Measurements from ENCODE around the gene CBR3.

The CBR3 gene

DNA sequence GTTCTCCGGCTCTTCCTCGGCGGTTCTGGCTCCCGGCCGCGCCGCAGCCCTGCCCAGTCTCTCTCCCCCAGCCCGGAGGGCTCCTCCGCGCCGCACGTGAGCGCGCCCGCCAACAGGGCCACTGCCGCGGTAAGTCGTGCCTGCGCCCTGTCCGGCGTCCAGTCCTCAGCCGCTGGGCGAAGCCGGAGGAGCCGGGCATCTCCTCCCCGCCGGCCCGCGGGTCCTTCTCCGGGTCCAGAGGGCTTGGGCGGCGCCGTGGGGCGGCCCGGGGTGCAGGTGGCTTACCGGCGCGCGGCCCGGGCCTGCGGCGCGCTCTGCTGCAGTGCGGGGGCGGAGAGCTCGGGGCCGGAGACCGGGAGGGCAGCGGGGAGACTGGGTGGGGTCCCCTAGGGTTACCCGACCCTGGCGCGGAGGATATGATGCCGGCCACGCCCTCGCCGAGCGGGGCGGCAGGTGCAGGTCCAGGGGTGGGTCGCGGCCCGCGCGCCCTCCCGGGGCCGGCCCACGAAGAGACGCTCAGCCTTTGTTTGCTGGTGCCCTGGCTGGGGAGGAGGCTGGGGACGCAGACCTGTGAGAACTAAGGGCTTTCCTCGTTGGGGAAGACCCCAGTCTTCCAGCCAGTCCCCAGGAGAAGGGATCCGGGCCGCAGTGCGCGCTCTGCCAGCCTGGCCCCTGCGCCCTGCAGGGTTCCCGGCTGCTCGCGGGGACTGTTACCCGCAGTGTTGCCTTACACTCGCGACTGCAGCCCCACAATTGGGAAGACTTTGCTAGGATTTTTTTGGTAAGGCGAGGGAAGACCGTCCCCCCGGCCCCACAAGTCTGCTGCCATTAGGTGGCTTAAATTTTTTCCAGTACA, 22.2 kb downstream of the CBR3 start, which contains the start of gene DOP1B:
TSS of gene DOP1B (plus strand) at position 10 of the 856 bp plus-strand sequence. CDS start 7,910 bp downstream, outside the sequence.
- DNase-seq, result no peak

- DNase-seq, result peak; percentile 92
Observed at GRCh38 chr21:36159356-36159921, 24.6 kb downstream of the CBR3 start.

- no peak for DNase-seq
Observed at GRCh38 chr21:36160850-36161178, 25.9 kb downstream of the CBR3 start.

GRCh38 chr21:36162631-36163030, 27.8 kb downstream of the CBR3 start:
- DNase-seq, result no peak

DNA sequence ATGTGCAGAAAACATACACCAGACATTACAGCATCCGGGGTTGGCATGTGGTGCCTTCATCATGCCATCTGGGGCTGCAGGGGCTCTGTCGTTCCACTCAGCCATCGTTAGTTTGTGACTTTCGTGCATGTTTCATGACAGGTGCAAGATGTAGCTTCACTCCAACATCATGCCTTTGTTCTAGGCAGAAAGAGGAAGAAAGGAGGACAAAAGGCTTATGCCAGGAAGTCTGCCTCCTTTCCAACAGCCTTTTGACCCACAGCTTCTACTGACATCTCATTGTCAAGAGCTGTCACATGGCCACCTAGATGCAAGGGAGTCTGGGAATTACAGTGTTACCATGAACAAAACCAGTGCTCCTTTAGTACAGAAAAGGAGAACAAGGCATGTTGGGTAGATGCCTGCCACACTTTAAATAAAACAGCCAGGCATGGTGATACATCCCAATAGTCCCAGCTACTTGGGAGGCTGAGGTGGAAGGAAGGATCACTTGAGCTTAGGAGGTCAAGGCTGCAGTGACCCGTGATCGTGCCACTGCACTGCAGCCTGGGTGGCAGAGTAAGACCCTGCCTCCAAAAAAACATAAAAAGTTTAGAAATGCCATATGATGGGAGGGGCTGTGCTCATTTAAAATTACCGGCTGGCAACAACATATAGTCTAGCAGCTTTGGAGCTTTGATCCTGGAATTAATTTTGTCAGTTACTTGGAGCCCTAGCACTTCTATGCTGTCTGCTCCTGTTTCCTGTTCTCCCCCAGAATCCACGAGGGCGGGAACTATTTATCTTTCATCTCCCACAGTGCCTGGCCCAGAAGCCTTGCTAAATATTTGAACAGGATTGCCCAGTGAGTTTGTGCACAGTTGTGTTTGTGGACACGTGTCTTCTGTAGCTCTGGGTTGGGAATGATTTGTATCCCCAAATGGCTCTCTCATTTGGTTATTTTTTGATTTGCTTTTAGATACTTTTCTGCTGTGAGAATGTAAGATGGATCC, 29.2 kb downstream of the CBR3 start:
- DNase-seq, result peak; percentile 75

- no peak for DNase-seq
Observed at GRCh38 chr21:36165356-36165755, 30.5 kb downstream of the CBR3 start.

GRCh38 chr21:36166705-36167104, 31.8 kb downstream of the CBR3 start:
- DNase-seq, result peak; percentile 93

DNA sequence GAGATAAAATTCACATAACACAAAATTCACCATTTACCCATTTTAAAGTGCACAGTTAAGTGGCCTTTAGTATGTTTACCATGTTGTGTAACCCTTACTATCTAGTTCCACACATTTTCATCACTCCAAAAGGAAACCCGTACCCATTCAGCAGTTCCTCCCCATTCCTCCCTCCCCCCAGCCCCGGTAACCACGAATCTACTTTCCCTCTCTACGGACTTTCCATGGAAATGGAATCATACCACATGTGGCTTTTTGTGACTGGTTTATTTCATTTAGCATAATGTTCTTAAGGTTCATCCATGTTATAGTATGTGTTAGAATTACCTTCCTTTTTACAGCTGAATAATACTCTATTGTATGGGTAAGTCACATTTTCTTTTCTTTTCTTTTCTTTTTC, 32.7 kb downstream of the CBR3 start:
- DNase-seq, result peak; percentile 70

- peak; percentile 51 for DNase-seq
Observed at GRCh38 chr21:36169470-36170128, 34.7 kb downstream of the CBR3 start.

DNA sequence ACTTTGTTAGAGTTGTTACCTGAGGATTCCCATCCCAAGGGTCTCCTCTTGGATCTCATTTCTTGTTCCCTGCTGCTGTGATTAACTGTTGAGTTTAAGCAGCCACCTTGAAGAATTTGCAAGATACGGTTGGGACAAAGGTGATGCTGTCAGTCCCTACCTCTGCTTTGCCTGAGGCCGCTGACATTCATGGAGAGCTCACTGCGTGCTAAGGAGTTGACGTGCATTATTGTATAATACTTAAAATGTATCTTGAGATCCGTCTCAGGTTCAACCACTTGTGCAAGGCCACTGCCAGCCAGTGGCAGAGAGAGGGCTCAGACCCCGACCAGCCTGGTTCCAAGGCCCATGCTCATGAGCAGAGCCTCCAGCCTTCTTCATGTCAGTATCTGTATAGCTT, 35.9 kb downstream of the CBR3 start:
- no peak for DNase-seq

DNA sequence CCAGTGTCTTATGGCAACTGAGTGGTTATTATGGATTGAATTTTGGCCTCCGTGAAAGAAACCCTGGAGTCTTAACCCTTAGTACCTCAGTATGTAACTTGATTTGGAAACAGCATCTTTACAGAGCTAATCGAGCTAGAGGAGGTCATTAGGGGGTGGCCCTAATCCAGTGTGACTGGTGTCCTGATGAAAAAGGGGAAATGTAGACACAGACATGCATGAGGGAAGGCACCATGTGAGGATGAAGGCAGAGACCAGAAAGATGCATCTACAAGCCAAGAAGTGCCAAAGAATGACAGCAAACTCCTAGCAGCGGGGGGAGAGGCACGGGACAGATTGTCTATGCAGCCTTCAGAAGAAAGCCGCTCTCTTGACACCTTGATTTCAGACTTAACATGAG, 36.5 kb downstream of the CBR3 start:
- no peak for DNase-seq

DNA sequence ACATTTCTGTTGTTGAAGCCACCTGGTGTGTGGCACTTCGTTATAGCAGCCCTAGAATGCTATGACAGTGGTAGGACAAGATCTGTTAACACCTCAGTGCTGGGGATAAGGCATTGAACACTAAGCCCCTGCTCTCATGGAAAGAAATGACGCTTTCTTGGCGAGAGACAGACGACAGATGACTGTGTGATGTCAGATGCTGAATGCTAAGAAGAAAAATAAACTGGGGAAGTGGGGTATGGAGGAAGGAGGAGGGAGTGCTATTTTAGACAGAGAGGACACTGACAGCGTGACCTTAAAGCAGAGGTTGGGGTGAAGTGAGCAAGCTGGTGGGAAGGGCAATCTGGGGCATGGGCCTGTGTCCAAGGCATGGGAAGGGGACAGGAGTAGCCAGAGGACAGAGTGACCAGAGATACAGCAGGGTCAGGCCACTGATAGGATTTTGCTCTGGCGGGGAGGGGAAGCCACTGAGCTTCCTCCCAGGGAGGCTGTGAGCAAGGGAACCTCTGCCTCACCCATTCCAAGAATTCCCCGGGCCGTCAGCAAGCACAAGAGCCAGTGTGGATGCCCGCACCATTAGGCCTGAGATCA, 37.0 kb downstream of the CBR3 start:
- DNase-seq, result no peak

DNA sequence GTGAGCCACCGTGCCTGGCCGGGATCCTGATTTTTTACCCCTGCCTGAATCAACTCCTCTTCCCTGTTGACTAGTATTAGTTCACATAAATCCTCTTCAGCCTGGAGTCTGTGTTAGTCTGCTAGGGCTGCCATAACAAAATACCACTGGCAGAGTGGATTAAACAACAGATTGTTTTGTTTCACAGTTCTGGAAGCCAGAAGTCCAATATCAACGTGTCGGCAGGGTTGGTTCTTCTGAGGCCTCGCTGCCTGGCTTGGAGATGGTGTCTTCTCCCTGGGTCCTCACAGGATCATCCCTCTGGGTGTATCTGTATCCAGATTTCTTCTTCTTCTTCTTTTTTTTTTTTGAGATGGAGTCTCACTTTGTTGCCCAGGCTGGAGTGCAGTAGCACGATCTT, 39.9 kb downstream of the CBR3 start:
- no peak for DNase-seq

DNA sequence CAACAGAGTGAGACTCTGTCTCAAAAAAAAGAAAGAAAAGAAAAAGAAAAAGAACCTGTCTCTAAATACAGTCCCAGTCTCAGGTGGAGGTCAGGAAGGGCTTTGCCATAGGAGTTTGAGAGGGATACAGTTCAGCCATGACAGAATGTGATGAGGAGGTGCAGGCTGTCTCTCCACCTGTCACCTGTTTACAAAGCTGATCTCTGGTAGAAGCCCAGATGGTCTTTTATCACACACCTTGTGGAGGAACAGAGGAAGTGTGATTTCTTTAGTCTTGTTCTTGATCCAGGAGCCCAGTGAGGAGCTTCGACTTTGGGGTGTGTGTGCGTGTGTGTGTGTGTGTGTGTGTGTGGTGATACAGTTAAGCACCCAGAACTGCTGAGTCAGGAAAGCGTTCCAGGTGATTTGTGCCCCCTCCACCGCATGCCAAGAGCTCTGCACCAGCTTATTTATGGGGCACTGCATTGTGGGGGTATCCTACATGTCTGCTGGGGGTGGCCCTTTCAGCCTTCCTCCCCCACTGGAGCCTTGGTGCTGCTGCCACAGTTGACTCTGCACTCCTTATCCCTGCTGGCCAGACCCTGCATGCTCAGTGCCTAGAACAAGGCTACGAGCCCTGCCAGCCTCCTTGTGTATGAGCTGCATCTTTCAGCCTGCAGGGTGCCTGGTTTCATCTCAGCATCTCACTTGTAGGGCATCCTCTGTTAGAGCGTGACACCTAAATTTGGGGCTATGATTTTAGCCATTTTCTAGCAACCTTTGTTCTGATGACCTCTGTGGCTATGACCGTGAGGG, 41.1 kb downstream of the CBR3 start:
- no peak for DNase-seq

DNA sequence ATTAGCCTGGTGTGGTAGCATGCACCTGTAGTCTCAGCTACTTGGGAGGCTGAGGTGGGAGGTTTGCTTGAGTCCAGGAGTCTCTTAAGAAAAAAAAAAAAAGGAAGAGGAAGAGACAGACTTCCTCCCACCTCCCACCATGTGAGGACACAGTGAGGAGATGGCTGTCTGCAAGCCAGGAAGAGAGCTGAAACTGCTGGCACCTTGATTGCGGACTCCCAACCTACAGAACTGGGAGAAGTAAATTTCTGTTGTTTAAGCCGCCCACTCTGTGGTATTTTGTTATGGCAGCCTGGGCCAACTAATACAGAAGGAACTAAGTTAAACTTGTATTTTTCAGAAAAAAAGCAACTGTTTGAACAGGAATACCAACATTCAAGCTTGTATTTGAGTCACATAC, 43.5 kb downstream of the CBR3 start:
- peak; percentile 40 for DNase-seq

GRCh38 chr21:36179145-36179544, 44.3 kb downstream of the CBR3 start:
- DNase-seq, result no peak

GRCh38 chr21:36180963-36181362, 46.1 kb downstream of the CBR3 start:
- no peak for DNase-seq

GRCh38 chr21:36183144-36183795, 48.4 kb downstream of the CBR3 start:
- peak; percentile 79 for DNase-seq

GRCh38 chr21:36184545-36184944, 49.7 kb downstream of the CBR3 start:
- DNase-seq, result no peak

DNA sequence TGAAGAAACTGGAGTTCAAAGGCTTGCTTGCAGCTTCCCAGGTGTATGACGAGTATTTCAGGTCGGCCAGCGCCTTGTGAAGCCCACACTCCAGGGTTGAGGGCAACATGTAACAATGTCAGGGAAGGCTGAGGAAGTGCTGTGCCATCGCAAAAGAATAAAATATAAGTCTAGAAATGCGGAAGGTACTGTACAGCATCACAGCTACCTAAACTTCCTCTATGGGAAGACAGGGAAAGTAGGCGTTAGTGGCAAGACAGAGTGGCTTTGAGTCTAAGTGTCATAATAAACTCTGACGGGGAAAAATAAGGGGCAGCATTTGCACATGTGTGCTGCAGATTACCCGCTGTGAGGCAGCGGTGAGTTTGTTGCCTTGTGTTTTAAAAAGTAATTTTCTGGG, 50.6 kb downstream of the CBR3 start:
- no peak for DNase-seq

DNA sequence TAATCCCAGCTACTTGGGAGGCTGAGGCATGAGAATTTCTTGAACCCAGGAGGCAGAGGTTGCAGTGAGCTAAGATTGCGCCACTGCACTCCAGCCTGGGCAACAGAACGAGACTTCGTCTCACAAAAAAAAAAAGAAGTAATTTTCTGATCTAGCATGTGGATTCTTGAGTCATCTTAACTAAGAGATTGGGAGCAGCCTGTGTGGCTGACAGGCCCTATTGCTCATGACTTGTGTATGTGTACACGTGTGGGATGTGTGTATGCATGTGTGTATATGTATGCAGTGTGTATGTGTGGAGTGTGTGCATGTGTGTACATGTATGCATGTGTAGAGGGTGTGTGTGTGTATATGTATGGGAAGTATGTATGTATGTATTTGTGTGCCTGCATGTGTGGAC, 51.2 kb downstream of the CBR3 start:
- DNase-seq, result no peak

Measured in GF-D8 (cell line).